Neural cell (in vitro differentiated cells): ENCODE data around the gene FFAR2. TPM values are rescaled to one million over a fixed set of nuclear protein-coding genes. Genes with fewer than 3 reads are reported as not detected.

Source experiments
- H2AFZ ChIP-seq: fragments of 200-600, 300-800 bp; sonication (generic), shearing (Covaris generic); 2 replicates; pipeline ENCODE4 v1.6.0; 2014; ENCODE audit warnings: low read depth, mild to moderate bottlenecking, antibody characterized with exemption, low read length, moderate library complexity
- H3F3A ChIP-seq: fragments of 200-600 bp; shearing (Covaris generic); 2 replicates; pipeline ENCODE4 v1.6.1; 2016; ENCODE audit warnings: mild to moderate bottlenecking, moderate library complexity, mixed read lengths, antibody characterized with exemption, low read length; ENCODE audit not compliant: insufficient read depth, poor library complexity, severe bottlenecking
- H3K27ac ChIP-seq: fragments of 200-600, 300-800 bp; sonication (generic), shearing (Covaris generic); 2 replicates; pipeline ENCODE4 v1.5.1; 2014; ENCODE audit warnings: mild to moderate bottlenecking, low read length, moderate library complexity
- H3K27me3 ChIP-seq: fragments of 300-800, 200-600 bp; sonication (generic), shearing (Covaris generic); 2 replicates; pipeline ENCODE4 v1.6.0; 2014; ENCODE audit warnings: mild to moderate bottlenecking, low read depth, low read length, moderate library complexity; ENCODE audit not compliant: insufficient read depth
- H3K36me3 ChIP-seq: fragments of 300-800, 200-600 bp; sonication (generic), shearing (Covaris generic); 2 replicates; pipeline ENCODE4 v1.5.1; 2014; ENCODE audit warnings: mild to moderate bottlenecking, antibody characterized with exemption, low read length, moderate library complexity; ENCODE audit not compliant: insufficient read depth
- H3K4me2 ChIP-seq: fragments of 300-800, 200-600 bp; sonication (generic), shearing (Covaris generic); 2 replicates; pipeline ENCODE4 v1.6.0; 2014; ENCODE audit warnings: mild to moderate bottlenecking, low read length
- H3K4me3 ChIP-seq: fragments of 300-800, 200-600 bp; sonication (generic), shearing (Covaris generic); 2 replicates; pipeline ENCODE4 v1.5.1; 2014; ENCODE audit warnings: mild to moderate bottlenecking, low read length, moderate library complexity
- H3K79me2 ChIP-seq: fragments of 200-600 bp; shearing (Covaris generic); replicated peaks from 2 replicates; pipeline ENCODE4 v1.6.0; 2014; ENCODE audit warnings: mild to moderate bottlenecking, low read length, moderate library complexity; ENCODE audit not compliant: insufficient read depth
- H3K9ac ChIP-seq: fragments of 300-800, 200-600 bp; sonication (generic), shearing (Covaris generic); 2 replicates; pipeline ENCODE4 v1.6.1; 2016; ENCODE audit warnings: mild to moderate bottlenecking, low read length, mixed read lengths
- H3K9me2 ChIP-seq: fragments of 200-600 bp; shearing (Covaris generic); 2 replicates; pipeline ENCODE4 v1.6.1; 2016; ENCODE audit warnings: mild to moderate bottlenecking, low read length, mixed read lengths; ENCODE audit not compliant: insufficient read depth
- H3K9me3 ChIP-seq: fragments of 200-600, 300-800 bp; sonication (generic), shearing (Covaris generic); 2 replicates; pipeline ENCODE4 v1.6.1; 2016; ENCODE audit warnings: mild to moderate bottlenecking, mixed run types, low read length, moderate library complexity, mixed read lengths
- H4K20me1 ChIP-seq: fragments of 200-600 bp; shearing (Covaris generic); 2 replicates; pipeline ENCODE4 v1.6.1; 2016; ENCODE audit warnings: mild to moderate bottlenecking, mixed run types; ENCODE audit not compliant: insufficient read depth
- EP300 ChIP-seq: fragments of 450-650 bp; conservative IDR thresholded peaks from 2 replicates; pipeline ENCODE4 v1.6.1; 2014; ENCODE audit warnings: antibody characterized with exemption, mild to moderate bottlenecking, moderate library complexity; ENCODE audit not compliant: poor library complexity, severe bottlenecking
- EZH2 ChIP-seq: fragments of 200-600, 300-800 bp; shearing (Covaris generic), sonication (generic); IDR thresholded peaks from 2 replicates; pipeline ENCODE4 v1.6.1; 2014; ENCODE audit warnings: antibody characterized with exemption, low read length, borderline replicate concordance, mild to moderate bottlenecking; ENCODE audit not compliant: insufficient read depth, poor library complexity, severe bottlenecking
- MXI1 ChIP-seq: fragments of 450-650 bp; conservative IDR thresholded peaks from 2 replicates; pipeline ENCODE4 v1.6.1; 2014; ENCODE audit warnings: antibody characterized with exemption, mild to moderate bottlenecking; ENCODE audit not compliant: poor library complexity, severe bottlenecking
- POLR2AphosphoS5 ChIP-seq: IDR thresholded peaks from 2 replicates; pipeline ENCODE4 v1.6.1; 2012
- RAD21 ChIP-seq: fragments of 450-650 bp; conservative IDR thresholded peaks from 2 replicates; pipeline ENCODE4 v1.6.1; 2014; ENCODE audit warnings: antibody characterized with exemption, mild to moderate bottlenecking, moderate library complexity
- SMC3 ChIP-seq: fragments of 450-650 bp; conservative IDR thresholded peaks from 2 replicates; pipeline ENCODE4 v1.6.1; 2014; ENCODE audit warnings: antibody characterized with exemption, mild to moderate bottlenecking, moderate library complexity; ENCODE audit not compliant: poor library complexity
- TAF1 ChIP-seq: IDR thresholded peaks from 2 replicates; pipeline ENCODE4 v1.6.1; 2012; ENCODE audit warnings: low read depth
- polyA plus RNA-seq: library from polyadenylated mRNA; depleted of rRNA; stranded (reverse); fragments of >200 nt; gene quantifications from 2 replicates; pipeline ENCODE4 v1.2.3, GENCODE V29; 2014
- TF ChIP-seq, protein P1 (sequence below): IDR thresholded peaks from 2 replicates; pipeline ENCODE4 v1.6.1; 2012; ENCODE audit warnings: borderline replicate concordance
- TF ChIP-seq, protein P2 (sequence below): fragments of 450-650 bp; IDR thresholded peaks from 2 replicates; pipeline ENCODE4 v1.5.1; 2014; ENCODE audit warnings: antibody characterized with exemption, mild to moderate bottlenecking, moderate library complexity; ENCODE audit not compliant: poor library complexity, severe bottlenecking

The FFAR2 gene
- polyA plus RNA-seq, 1 donor from 2014 or later, result not detected

DNA sequence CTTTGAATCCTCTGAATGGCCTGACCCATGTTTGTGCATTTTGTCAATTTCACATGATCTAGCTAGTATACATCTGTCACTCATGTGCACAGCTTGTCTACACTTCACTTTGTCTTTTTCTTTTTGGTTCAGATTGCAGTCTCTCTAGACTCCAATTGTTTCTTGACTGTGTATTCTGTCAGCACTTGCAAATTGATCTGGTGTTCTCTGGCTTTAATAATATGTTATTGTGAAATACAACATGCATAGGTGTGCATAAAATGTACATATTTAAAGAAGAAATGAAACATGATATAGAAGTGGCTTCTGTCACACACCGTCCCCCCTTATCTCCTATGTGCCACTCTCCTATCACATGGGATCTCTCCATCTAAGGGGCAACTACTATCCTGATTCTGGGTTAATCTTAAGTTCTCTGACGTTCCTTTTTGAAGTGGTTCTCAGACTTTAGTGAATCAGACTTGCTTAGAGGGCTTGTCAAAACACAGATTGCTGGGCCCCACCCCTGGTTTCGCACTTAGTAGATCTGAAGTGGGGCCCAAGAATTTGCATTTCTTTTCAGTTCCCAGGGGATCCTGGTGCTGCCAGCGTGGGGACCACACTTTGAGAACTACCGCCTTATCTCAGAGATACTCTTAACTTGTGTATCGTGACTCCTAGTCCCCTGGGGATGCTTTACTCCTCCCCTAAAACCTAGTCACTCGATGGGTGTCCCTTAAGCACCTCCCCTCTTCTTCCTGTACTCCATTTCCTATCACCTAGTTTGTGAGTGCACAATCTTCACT is 36.4 kb downstream of the FFAR2 start:
- Histone ChIP-seq H3K9me3 (no peaks in the 10 kb centered on the region), H3K36me3 (no peaks in the 10 kb centered on the region), H3K4me2 (no peak overlapping the region), H3K9ac (no peak overlapping the region), H4K20me1 (no peaks in the 10 kb centered on the region), H3K79me2 (no peaks in the 10 kb centered on the region), H3K4me3 (no peak overlapping the region), H3K27me3 (no peaks in the 10 kb centered on the region), H3K27ac (no peak overlapping the region), H2AFZ (no peak overlapping the region), H3F3A (no peaks in the 10 kb centered on the region), H3K9me2 (no peaks in the 10 kb centered on the region)
- TF ChIP-seq POLR2AphosphoS5 (no peak), TAF1 (no peak), MXI1 (no peak), RAD21 (no peak), SMC3 (no peak), EP300 (no peak), EZH2 (no peak)
- TF ChIP-seq, protein P1, sequence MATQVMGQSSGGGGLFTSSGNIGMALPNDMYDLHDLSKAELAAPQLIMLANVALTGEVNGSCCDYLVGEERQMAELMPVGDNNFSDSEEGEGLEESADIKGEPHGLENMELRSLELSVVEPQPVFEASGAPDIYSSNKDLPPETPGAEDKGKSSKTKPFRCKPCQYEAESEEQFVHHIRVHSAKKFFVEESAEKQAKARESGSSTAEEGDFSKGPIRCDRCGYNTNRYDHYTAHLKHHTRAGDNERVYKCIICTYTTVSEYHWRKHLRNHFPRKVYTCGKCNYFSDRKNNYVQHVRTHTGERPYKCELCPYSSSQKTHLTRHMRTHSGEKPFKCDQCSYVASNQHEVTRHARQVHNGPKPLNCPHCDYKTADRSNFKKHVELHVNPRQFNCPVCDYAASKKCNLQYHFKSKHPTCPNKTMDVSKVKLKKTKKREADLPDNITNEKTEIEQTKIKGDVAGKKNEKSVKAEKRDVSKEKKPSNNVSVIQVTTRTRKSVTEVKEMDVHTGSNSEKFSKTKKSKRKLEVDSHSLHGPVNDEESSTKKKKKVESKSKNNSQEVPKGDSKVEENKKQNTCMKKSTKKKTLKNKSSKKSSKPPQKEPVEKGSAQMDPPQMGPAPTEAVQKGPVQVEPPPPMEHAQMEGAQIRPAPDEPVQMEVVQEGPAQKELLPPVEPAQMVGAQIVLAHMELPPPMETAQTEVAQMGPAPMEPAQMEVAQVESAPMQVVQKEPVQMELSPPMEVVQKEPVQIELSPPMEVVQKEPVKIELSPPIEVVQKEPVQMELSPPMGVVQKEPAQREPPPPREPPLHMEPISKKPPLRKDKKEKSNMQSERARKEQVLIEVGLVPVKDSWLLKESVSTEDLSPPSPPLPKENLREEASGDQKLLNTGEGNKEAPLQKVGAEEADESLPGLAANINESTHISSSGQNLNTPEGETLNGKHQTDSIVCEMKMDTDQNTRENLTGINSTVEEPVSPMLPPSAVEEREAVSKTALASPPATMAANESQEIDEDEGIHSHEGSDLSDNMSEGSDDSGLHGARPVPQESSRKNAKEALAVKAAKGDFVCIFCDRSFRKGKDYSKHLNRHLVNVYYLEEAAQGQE, result no peak
- TF ChIP-seq, protein P2, sequence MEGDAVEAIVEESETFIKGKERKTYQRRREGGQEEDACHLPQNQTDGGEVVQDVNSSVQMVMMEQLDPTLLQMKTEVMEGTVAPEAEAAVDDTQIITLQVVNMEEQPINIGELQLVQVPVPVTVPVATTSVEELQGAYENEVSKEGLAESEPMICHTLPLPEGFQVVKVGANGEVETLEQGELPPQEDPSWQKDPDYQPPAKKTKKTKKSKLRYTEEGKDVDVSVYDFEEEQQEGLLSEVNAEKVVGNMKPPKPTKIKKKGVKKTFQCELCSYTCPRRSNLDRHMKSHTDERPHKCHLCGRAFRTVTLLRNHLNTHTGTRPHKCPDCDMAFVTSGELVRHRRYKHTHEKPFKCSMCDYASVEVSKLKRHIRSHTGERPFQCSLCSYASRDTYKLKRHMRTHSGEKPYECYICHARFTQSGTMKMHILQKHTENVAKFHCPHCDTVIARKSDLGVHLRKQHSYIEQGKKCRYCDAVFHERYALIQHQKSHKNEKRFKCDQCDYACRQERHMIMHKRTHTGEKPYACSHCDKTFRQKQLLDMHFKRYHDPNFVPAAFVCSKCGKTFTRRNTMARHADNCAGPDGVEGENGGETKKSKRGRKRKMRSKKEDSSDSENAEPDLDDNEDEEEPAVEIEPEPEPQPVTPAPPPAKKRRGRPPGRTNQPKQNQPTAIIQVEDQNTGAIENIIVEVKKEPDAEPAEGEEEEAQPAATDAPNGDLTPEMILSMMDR, result no peak

DNA sequence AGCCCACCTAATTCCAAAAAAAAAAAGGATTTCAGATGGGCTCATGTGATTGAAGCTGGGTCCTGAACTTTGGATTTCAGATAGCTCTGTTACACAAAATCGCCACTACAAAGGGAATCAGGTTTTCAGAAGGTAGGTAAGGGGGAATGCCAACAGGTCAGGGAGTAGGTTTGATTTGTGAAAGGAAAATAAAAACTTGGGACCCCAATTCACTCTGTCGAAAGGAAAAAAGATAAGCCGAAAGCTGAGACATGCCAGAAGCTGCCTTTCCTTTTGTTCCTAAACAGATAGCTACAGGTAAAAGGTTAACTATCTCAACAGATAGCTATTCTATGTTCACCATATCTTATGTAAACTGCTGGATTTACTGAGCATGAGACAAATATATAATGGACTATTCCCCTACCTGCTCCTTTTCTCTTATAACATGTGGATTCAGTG is 38.2 kb downstream of the FFAR2 start:
- no peak overlapping the region for H3K4me2 ChIP-seq
- no peak for TF ChIP-seq RAD21
- H3K27ac ChIP-seq, result no peak overlapping the region
- H3K27me3 ChIP-seq, result no peaks in the 10 kb centered on the region
- H3K9ac ChIP-seq, result no peak overlapping the region
- no peaks in the 10 kb centered on the region for H3K79me2 ChIP-seq
- no peaks in the 10 kb centered on the region for H3K36me3 ChIP-seq
- H3K9me2 ChIP-seq, result no peaks in the 10 kb centered on the region
- H3F3A ChIP-seq, result no peaks in the 10 kb centered on the region
- no peak overlapping the region for H3K4me3 ChIP-seq
- no peaks in the 10 kb centered on the region for H4K20me1 ChIP-seq
- H2AFZ ChIP-seq, result no peak overlapping the region
- no peaks in the 10 kb centered on the region for H3K9me3 ChIP-seq
